GM18870 (cell line): ENCODE results near the gene COL6A5.
"Not testable (repeated sequence)": the region's sequence is repeated elsewhere in the genome, so short reads cannot be mapped to it uniquely, and the experiment has no call there.

Source experiments
- ATAC-seq: cut with Tn5 transposase; IDR thresholded peaks from one replicate; pipeline ENCODE4 v1.9.1; 2021; ENCODE audit warnings: moderate library complexity; ENCODE audit not compliant: unreplicated experiment

COL6A5 gene

GRCh38 chr3:130442284-130442683 is 96.8 kb downstream of the COL6A5 start:
- no peak for ATAC-seq

GRCh38 chr3:130446840-130447239 is 101.4 kb downstream of the COL6A5 start:
- ATAC-seq: not testable (repeated sequence)

- ATAC-seq: not testable (repeated sequence)
Observed at GRCh38 chr3:130448155-130448554, 102.7 kb downstream of the COL6A5 start.

- no peak for ATAC-seq
Observed at GRCh38 chr3:130456540-130456939, 111.1 kb downstream of the COL6A5 start.

- no peak for ATAC-seq
Observed at GRCh38 chr3:130457671-130458070, 112.2 kb downstream of the COL6A5 start.

- ATAC-seq: no peak
Observed at GRCh38 chr3:130459944-130460343, 114.5 kb downstream of the COL6A5 start.

GRCh38 chr3:130462089-130462488 is 116.6 kb downstream of the COL6A5 start:
- ATAC-seq: no peak

- no peak for ATAC-seq
Observed at GRCh38 chr3:130463221-130463620, 117.7 kb downstream of the COL6A5 start.

GRCh38 chr3:130465521-130465920 is 120.0 kb downstream of the COL6A5 start:
- ATAC-seq: no peak

GRCh38 chr3:130468311-130468710 is 122.8 kb downstream of the COL6A5 start:
- ATAC-seq: no peak

- no peak for ATAC-seq
Observed at GRCh38 chr3:130470126-130470525, 124.7 kb downstream of the COL6A5 start.

GRCh38 chr3:130473416-130473815 is 127.9 kb downstream of the COL6A5 start:
- no peak for ATAC-seq

- ATAC-seq: no peak
Observed at GRCh38 chr3:130480736-130481135, 135.3 kb downstream of the COL6A5 start.

- no peak for ATAC-seq
Observed at GRCh38 chr3:130488288-130488687, 142.8 kb downstream of the COL6A5 start.

- ATAC-seq: no peak
Observed at GRCh38 chr3:130488769-130489450, 143.4 kb downstream of the COL6A5 start.

- ATAC-seq: no peak
Observed at GRCh38 chr3:130490241-130490640, 144.8 kb downstream of the COL6A5 start.

GRCh38 chr3:130491431-130491830 is 146.0 kb downstream of the COL6A5 start:
- ATAC-seq: no peak

GRCh38 chr3:130504701-130505100 is 159.2 kb downstream of the COL6A5 start:
- no peak for ATAC-seq

- no peak for ATAC-seq
Observed at GRCh38 chr3:130506031-130506430, 160.6 kb downstream of the COL6A5 start.

- ATAC-seq: no peak
Observed at GRCh38 chr3:130507746-130508145, 162.3 kb downstream of the COL6A5 start.

- ATAC-seq: no peak
Observed at GRCh38 chr3:130509008-130509407, 163.5 kb downstream of the COL6A5 start.

GRCh38 chr3:130514681-130515080 is 169.2 kb downstream of the COL6A5 start:
- ATAC-seq: no peak

GRCh38 chr3:130515755-130516154 is 170.3 kb downstream of the COL6A5 start:
- ATAC-seq: no peak
